ENCODE measurements around the gene ITPR1.

- no peak for TF ChIP-seq CTCF (IDR thresholded peaks at IDR 0.05)
- TF ChIP-seq REST (IDR thresholded peaks at IDR 0.05; ENCODE audit: insufficient read depth in 1 of 2, low read depth in 2 of 2, low read length in 1 of 2): no peak
- no peak for TF ChIP-seq POLR2AphosphoS5 (IDR thresholded peaks at IDR 0.05; ENCODE audit: low read depth, low read length)
- TF ChIP-seq TCF7L2 (IDR thresholded peaks at IDR 0.05; ENCODE audit: low read depth, low read length): no peak
Observed at GRCh38 chr3:4710191-4710590, 217.0 kb downstream of the ITPR1 start.

Data from Panc1 (cell line).